ENCODE data around the gene RUNX3. TPM values are rescaled to one million over a fixed set of nuclear protein-coding genes. Genes with fewer than 3 reads are reported as not detected.

The RUNX3 gene
- polyA plus RNA-seq, 1 donor (not counting 4 experiments of a cell fraction or from before 2014, with no cell fraction given), result not detected

DNA sequence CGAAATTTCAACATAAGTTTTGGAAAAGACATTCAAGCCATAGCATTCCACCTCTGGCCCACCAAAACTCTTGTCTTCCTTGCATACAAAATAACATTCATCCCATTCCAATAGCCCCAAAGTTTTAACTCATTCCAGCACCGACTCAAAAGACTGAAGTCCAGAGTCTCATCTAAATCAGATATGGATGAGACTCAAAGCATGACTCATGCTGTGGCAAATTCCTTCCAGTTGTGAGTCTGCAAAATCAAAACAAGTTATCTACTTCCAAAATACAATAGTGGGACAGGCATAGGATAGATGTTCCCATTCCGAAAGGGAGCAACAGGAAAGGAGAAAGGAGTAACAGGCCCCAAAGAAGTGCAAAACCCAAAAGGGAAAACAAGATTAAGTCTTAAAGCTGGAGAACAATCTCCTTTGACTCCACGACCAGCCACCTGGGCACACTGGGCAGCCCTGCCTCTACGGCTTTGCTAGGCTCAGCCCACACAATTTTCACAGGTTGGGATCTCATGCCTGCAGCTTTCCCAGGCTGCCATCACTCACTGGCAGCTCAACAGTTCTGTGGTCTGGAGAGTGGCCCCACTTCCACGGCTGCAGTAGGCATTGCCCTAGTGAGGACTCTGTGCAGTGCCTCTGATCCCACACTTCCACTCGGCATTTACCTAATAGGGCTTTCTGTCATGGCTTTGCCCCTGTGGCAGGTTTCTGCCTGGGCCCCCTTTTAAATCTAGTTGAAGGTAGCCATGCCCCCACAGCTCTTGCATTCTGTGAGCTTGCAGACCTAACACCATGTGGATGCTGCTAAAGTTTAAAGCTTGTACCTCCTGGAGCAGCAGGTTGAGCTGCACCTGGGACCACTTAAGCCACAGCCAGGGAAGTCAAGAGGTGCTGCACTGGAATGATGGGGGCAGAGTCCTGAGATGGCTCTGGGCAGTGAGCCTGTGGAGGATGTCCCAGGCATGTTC is 51.0 kb downstream of the RUNX3 start:
- dilution Hi-C loops (cut with MboI; ENCODE audit: extremely low pct_ligation_motif_present, low sequenced_read_pairs), result no loop called here
- H3K4me1 ChIP-seq (ENCODE audit: control insufficient read depth, extremely low read depth, insufficient read depth, low read length), result peaks cover 13% of the 10 kb centered on the region
- no peak for TF ChIP-seq EZH2 (IDR thresholded peaks at IDR 0.05; ENCODE audit: low read length)
- TF ChIP-seq, protein P1, sequence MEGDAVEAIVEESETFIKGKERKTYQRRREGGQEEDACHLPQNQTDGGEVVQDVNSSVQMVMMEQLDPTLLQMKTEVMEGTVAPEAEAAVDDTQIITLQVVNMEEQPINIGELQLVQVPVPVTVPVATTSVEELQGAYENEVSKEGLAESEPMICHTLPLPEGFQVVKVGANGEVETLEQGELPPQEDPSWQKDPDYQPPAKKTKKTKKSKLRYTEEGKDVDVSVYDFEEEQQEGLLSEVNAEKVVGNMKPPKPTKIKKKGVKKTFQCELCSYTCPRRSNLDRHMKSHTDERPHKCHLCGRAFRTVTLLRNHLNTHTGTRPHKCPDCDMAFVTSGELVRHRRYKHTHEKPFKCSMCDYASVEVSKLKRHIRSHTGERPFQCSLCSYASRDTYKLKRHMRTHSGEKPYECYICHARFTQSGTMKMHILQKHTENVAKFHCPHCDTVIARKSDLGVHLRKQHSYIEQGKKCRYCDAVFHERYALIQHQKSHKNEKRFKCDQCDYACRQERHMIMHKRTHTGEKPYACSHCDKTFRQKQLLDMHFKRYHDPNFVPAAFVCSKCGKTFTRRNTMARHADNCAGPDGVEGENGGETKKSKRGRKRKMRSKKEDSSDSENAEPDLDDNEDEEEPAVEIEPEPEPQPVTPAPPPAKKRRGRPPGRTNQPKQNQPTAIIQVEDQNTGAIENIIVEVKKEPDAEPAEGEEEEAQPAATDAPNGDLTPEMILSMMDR (optimal IDR thresholded peaks at IDR 0.05 in 1 of 3, IDR thresholded peaks at IDR 0.05 in 1 of 3, conservative IDR thresholded peaks at IDR 0.05 in 1 of 3; ENCODE audit: extremely low read depth in 1 of 3, insufficient read depth in 2 of 3, low read length in 3 of 3), result no peak
- no peaks in the 10 kb centered on the region for H3K9me3 ChIP-seq (ENCODE audit: control insufficient read depth, low read depth, low read length)
- no peak overlapping the region for H3K4me3 ChIP-seq (ENCODE audit: control insufficient read depth in 2 of 3, extremely low read depth in 1 of 3, insufficient read depth in 2 of 3, low read depth in 1 of 3, low read length in 3 of 3)
- H3K27ac ChIP-seq (ENCODE audit: control insufficient read depth, insufficient read depth, low read length), result no peak overlapping the region
- no peak overlapping the region for H3K9ac ChIP-seq (ENCODE audit: control insufficient read depth, extremely low read depth, insufficient read depth, low read length)
- H3K9me1 ChIP-seq (ENCODE audit: control insufficient read depth, extremely low read depth, insufficient read depth, low read length), result no peaks in the 10 kb centered on the region
- no peak overlapping the region for H3K4me2 ChIP-seq (ENCODE audit: control insufficient read depth, extremely low read depth, insufficient read depth, low read depth, low read length)
- peaks cover under 1% of the 10 kb centered on the region for H3K27me3 ChIP-seq (ENCODE audit: control insufficient read depth, extremely low read depth, insufficient read depth, low read length)
- H2AFZ ChIP-seq (ENCODE audit: control insufficient read depth, low read length), result no peak overlapping the region
- peaks cover 2% of the 10 kb centered on the region for H4K20me1 ChIP-seq (ENCODE audit: control insufficient read depth, extremely low read depth, insufficient read depth, low read length)
- DNase-seq (ENCODE audit: low read depth, low spot score), result no peak
- FAIRE-seq, result no peak
- H3K36me3 ChIP-seq (ENCODE audit: control insufficient read depth in 2 of 2, extremely low read depth in 1 of 2, insufficient read depth in 2 of 2, low read length in 2 of 2), result no peaks in the 10 kb centered on the region
- no peaks in the 10 kb centered on the region for H3K79me2 ChIP-seq (ENCODE audit: control insufficient read depth, insufficient read depth, low read length)

DNA sequence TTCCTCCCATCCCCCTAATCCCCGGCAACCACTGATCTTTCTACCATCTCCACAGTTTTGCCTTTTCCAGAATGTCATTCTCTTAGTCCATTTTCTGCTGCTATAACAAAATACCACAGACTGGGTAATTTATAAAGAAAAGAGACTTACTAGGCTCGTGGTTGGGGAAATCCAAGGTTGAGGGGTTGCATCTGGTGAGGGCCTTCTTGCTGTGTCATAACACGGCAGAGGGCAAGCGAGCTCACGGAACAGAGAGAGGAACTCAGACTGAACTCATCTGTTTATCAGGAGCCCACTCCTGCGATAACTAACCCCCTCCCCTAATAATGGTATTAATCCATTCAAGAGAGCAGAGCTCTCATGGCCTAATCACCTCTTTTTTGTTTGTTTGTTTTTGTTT is 52.0 kb downstream of the RUNX3 start:
- Histone ChIP-seq H3K9me3 (ENCODE audit: control insufficient read depth, low read depth, low read length) (no peaks in the 10 kb centered on the region), H3K4me1 (ENCODE audit: control insufficient read depth, extremely low read depth, insufficient read depth, low read length) (peaks cover 13% of the 10 kb centered on the region), H3K4me3 (ENCODE audit: control insufficient read depth in 2 of 3, extremely low read depth in 1 of 3, insufficient read depth in 2 of 3, low read depth in 1 of 3, low read length in 3 of 3) (no peak overlapping the region), H3K27me3 (ENCODE audit: control insufficient read depth, extremely low read depth, insufficient read depth, low read length) (no peaks in the 10 kb centered on the region), H2AFZ (ENCODE audit: control insufficient read depth, low read length) (no peak overlapping the region), H3K79me2 (ENCODE audit: control insufficient read depth, insufficient read depth, low read length) (no peaks in the 10 kb centered on the region), H4K20me1 (ENCODE audit: control insufficient read depth, extremely low read depth, insufficient read depth, low read length) (peaks cover 2% of the 10 kb centered on the region), H3K9me1 (ENCODE audit: control insufficient read depth, extremely low read depth, insufficient read depth, low read length) (no peaks in the 10 kb centered on the region), H3K27ac (ENCODE audit: control insufficient read depth, insufficient read depth, low read length) (no peak overlapping the region), H3K9ac (ENCODE audit: control insufficient read depth, extremely low read depth, insufficient read depth, low read length) (no peak overlapping the region), H3K36me3 (ENCODE audit: control insufficient read depth in 2 of 2, extremely low read depth in 1 of 2, insufficient read depth in 2 of 2, low read length in 2 of 2) (no peaks in the 10 kb centered on the region), H3K4me2 (ENCODE audit: control insufficient read depth, extremely low read depth, insufficient read depth, low read depth, low read length) (no peak overlapping the region)
- DNase-seq (ENCODE audit: low read depth, low spot score) (no peak), FAIRE-seq (no peak)
- TF ChIP-seq, protein P1 (optimal IDR thresholded peaks at IDR 0.05 in 1 of 3, IDR thresholded peaks at IDR 0.05 in 1 of 3, conservative IDR thresholded peaks at IDR 0.05 in 1 of 3; ENCODE audit: extremely low read depth in 1 of 3, insufficient read depth in 2 of 3, low read length in 3 of 3), result no peak
- no peak for TF ChIP-seq EZH2 (IDR thresholded peaks at IDR 0.05; ENCODE audit: low read length)
- dilution Hi-C loops (cut with MboI; ENCODE audit: extremely low pct_ligation_motif_present, low sequenced_read_pairs), result no loop called here

Data from keratinocyte (primary cell).